GM12874 (cell line): Measurements from ENCODE around the gene TICAM2.

Experiments
- TF ChIP-seq, protein P1 (sequence below): IDR thresholded peaks from 2 replicates; pipeline ENCODE4 v1.5.1; 2011; ENCODE audit warnings: low read depth, mild to moderate bottlenecking, control low read depth, low read length, moderate library complexity; ENCODE audit not compliant: insufficient read depth

Gene TICAM2, protein sequence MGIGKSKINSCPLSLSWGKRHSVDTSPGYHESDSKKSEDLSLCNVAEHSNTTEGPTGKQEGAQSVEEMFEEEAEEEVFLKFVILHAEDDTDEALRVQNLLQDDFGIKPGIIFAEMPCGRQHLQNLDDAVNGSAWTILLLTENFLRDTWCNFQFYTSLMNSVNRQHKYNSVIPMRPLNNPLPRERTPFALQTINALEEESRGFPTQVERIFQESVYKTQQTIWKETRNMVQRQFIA

DNA sequence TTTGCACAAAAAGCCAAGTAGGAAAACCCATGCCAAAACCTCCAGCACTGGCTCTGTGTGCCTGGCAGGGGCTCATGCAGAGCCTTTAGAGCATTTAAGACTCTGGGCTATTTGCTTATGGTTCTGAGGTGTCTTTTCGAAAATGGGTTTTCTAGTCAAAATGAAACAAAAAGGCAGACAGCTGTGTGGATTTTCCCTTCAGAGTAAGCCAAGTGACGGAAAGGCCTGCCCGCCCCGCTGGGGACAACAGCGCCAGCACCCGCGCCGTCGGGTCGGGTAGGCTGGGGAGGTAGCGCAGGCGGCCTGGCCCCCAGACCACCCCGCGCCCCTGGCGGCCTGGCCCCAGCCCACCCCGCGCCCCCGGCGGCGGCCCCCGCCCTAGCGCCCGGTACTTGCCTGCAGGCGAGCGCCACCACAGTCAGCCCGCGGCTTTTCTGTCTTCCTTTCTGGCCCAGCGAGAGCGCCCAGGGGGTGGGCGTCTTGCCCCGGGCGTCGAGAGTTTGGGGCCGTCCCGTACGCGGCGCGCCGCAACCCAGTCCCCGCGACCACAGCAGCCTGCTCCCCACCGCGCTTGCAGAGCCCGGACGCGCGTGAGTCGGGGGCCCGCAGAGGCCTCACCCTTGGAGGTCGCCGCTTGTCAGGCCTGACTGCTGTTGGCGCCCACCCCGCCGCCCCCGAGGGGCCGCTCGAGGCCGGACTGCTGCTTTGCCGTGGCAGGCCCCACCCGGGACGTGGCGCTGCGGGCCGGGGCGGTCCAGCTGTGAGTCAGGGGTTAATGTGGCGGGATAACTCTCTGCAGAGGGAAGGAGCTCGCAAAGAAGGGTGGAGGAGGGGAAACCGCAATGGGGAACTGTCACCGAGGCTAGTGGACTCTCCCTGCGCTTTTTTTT is at the start of gene TICAM2:
Gene TICAM2, minus strand, starts transcription at position 779 of the 890 bp plus-strand sequence. CDS start 21,223 bp downstream, outside the sequence.
- TF ChIP-seq, protein P1, sequence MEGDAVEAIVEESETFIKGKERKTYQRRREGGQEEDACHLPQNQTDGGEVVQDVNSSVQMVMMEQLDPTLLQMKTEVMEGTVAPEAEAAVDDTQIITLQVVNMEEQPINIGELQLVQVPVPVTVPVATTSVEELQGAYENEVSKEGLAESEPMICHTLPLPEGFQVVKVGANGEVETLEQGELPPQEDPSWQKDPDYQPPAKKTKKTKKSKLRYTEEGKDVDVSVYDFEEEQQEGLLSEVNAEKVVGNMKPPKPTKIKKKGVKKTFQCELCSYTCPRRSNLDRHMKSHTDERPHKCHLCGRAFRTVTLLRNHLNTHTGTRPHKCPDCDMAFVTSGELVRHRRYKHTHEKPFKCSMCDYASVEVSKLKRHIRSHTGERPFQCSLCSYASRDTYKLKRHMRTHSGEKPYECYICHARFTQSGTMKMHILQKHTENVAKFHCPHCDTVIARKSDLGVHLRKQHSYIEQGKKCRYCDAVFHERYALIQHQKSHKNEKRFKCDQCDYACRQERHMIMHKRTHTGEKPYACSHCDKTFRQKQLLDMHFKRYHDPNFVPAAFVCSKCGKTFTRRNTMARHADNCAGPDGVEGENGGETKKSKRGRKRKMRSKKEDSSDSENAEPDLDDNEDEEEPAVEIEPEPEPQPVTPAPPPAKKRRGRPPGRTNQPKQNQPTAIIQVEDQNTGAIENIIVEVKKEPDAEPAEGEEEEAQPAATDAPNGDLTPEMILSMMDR: peak; percentile 18; the same call in 1 of the 2 replicates

DNA sequence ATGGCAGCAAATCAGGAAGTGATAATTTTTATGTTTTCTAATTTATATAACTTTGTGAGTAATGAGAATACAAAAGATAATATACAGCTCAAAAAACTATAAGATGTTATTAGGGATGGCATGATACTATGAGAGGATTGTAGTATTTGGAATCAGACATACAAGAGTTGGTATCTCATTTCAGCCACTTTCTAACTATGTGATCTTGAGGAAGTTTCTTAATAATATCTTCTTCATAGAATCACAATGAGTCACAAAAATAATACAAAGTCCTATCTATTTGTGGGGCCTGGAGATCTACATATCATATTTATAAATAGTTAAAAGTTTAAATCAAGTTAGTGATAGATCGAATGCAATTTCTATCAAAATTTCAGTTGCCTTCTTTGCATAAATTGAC is 47.3 kb upstream of the TICAM2 start:
- TF ChIP-seq, protein P1: no peak

DNA sequence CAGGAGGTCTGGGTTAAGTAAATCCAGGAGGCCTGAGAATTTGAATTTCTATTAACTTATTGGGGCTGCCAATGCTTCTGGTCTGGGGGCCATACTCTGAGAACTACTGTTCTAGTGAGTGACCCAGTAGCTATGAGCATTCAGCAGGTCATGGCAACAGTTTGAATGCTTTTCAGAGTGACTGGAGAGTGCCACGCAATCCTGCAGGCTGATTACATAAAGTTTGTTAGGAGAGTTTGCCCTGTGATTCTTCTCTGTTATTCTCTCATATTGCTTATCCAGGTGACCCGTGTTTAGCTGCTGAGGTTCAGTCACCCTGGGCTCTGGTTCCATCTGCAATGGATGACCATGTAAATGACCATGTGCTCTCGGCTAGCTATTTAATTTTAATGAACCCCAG is 45.8 kb upstream of the TICAM2 start:
- TF ChIP-seq, protein P1: no peak

DNA sequence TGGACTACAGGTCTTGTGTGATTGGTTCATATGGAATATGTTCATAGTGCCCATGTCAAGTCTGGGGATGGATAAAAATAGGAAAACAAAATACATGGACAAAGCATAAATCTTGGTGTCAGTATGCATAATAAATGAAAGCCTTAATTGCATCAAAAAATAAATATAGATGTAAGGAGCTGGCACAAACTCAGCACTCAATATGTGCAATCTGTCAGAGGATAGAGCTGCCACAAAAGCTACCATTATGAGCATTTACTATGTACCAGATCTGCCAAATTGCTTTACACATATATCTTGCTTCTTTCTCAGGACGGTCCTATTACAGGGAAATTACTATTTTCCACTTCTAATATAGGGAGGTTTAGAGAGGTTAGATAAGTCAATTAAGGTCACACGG is 41.8 kb upstream of the TICAM2 start:
- TF ChIP-seq, protein P1: no peak

DNA sequence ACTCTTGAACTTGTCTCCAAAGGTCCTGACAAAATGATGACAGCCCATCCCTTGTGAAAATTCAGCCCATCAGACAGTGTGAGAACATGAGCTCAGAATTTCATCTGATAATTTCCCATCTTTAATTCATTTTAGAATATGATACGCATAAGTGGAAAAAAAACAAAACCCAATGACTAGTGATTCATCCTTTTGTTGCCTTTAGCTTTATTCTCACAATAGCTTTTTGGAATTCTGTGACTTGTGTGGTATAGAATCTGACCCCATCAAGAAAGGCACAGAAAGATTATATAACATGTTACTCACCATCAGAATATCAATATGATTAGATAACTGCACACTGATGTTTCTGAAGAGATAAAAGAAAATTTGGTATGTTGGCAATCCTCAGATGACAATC is 39.7 kb upstream of the TICAM2 start:
- TF ChIP-seq, protein P1: no peak

DNA sequence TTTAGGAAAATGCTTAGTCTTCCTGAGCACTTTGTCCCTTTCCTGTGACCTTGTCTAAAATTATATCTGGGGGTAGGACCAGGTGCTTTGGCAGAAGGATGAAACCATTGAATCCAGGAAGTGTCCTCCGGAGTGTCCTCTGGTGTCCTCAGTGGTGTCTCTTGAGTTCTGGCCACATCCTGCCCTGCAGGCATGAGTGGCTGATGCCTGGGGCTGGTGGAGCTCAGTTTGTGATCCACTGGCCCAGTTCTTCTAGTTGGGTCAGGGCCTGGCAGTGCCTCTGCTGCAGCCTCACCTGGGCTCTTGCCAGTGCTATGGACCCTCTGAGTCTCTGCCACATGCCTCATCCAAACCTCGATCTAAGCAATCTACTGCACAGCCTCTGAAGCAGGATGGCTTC is 38.0 kb upstream of the TICAM2 start:
- TF ChIP-seq, protein P1: no peak

DNA sequence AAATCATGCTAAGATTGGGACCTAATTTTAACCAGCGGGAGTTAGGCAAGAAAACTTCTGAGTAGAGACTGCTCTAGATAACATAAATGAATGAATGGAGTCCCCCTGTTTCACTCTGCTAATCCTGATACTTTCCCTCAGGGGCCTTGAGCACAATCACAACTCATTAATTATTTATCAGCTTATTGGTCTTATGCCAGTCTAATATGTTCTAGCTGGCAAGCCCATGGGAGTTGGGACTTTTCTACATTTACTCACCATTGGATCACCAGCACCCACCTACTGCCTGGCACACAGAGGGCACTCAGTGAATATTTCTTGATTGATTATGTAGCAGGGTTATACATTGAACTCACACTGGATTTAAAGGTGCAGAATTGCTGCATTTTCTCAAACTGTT is 37.1 kb upstream of the TICAM2 start:
- TF ChIP-seq, protein P1: no peak
